Measurements from ENCODE around the gene OR2AK2. TPM values are rescaled to one million over a fixed set of nuclear protein-coding genes. Genes with fewer than 3 reads are reported as not detected.

The OR2AK2 gene
- total RNA-seq, 1 donor from 2014 or later, result not detected

DNA sequence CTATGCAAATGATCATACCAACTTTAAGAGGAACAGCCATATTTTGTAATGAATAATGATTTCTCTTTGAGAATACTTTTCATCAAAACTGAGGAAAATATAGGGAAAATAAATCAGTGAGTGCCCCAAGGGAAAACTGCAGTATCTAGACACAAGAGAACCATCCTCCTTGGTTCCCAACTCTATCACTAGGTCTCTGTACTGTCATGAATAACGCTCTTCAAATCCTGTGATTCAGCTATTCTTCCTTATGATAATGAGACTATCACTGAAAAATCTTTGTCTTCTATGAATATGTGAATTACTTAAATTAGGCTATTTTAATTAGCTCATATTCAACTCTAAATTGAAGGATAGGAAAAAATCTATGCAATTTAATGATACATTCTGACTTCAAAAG lies 50.8 kb downstream of the OR2AK2 start:
- intact Hi-C loops (cut with micrococcal nuclease), result no loop called here

Other genes starting within 250 kb of the OR2AK2 start
- not detected in 2 replicates for gene OR6F1, start 248.6 kb upstream of the OR2AK2 start, total RNA-seq
- not detected in 2 replicates for gene OR14K1, start 226.6 kb upstream of the OR2AK2 start, total RNA-seq
- gene OR14A2, start 217.1 kb upstream of the OR2AK2 start, total RNA-seq, result not detected in 2 replicates
- not detected in 2 replicates for gene OR1C1, start 204.7 kb upstream of the OR2AK2 start, total RNA-seq
- gene OR14A16, start 141.1 kb upstream of the OR2AK2 start, total RNA-seq, result not detected in 2 replicates
- gene OR11L1, start 123.3 kb upstream of the OR2AK2 start, total RNA-seq, result not detected in 2 replicates
- gene TRIM58, start 108.0 kb upstream of the OR2AK2 start, total RNA-seq, result 0.61 TPM in 2 replicates
- gene OR2W3, start 69.6 kb upstream of the OR2AK2 start, total RNA-seq, result not detected in 2 replicates
- not detected in 2 replicates for gene OR2T8, start 45.0 kb upstream of the OR2AK2 start, total RNA-seq
- not detected in 2 replicates for gene OR2AJ1, start 40.3 kb upstream of the OR2AK2 start, total RNA-seq
- gene OR2L8, start 16.4 kb upstream of the OR2AK2 start, total RNA-seq, result 0.34 TPM in 1 of 2 replicates, not detected in the other
- not detected in 2 replicates for gene OR2L5, start 48.4 kb downstream of the OR2AK2 start, total RNA-seq
- 0.07 and 0.10 TPM in 2 replicates for gene OR2L2, start 64.8 kb downstream of the OR2AK2 start, total RNA-seq
- not detected in 2 replicates for gene OR2L3, start 81.6 kb downstream of the OR2AK2 start, total RNA-seq
- not detected in 2 replicates for gene OR2L13, start 130.0 kb downstream of the OR2AK2 start, total RNA-seq
- gene OR2M5, start 179.9 kb downstream of the OR2AK2 start, total RNA-seq, result not detected in 2 replicates
- not detected in 2 replicates for gene OR2M2, start 209.6 kb downstream of the OR2AK2 start, total RNA-seq
- not detected in 2 replicates for gene OR2M3, start 232.0 kb downstream of the OR2AK2 start, total RNA-seq